Measurements from ENCODE around the gene RIC8A. TPM values are rescaled to one million over a fixed set of nuclear protein-coding genes. Genes with fewer than 3 reads are reported as not detected.
A peak's percentile ranks its signal among the peaks of the same experiment; 100 is the strongest.
"Not testable (repeated sequence)": the region's sequence is repeated elsewhere in the genome, so short reads cannot be mapped to it uniquely, and the experiment has no call there.

The RIC8A gene
- total RNA-seq, 2 donors from 2014 or later, result 110 to 179 TPM

DNA sequence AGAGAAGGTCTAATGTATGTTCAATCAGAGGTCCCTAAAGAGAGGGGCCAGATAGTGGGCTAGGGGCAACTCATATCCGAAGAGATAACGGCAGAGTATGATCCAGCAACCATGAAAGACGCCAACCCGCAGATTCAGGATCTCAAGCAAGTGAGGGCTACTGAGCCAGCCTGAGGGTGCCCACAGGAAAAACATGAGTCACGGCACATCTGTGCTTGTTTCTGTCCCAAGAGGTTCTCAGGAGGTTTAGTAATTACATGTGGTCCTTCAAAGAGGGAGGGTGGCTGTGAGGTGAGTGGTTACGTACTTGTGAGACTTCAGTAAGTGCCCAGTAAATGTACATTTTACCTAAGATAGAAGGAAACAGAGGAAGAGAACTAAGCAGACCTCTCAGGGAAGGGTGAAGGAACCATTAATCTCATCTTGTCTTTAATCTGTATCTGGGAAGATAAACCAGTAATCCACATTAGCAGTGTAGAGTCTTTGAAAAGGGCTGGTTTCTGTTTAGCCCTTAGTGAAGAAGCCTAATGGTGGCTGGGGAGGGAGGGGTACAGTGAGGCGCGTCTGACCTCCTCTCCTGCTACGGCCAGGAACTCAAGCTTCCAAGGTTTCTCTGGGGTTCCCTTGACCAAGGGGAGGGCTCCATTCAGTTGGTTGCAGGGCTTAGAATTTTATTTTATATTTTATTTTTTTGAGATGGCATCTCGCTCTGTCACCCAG, 18.4 kb downstream of the RIC8A start:
- DNase-seq (ENCODE audit: low spot score in 2 of 2), result no peak
- H3K27ac Mint-ChIP-seq, result peak overlapping the region; percentile 47 to 57
- peaks cover 0 to 4% of the 10 kb centered on the region in 2 donors for H3K36me3 Mint-ChIP-seq
- H3K9me3 Mint-ChIP-seq, result no peaks in the 10 kb centered on the region
- peak; percentile 76 to 93 for ATAC-seq

DNA sequence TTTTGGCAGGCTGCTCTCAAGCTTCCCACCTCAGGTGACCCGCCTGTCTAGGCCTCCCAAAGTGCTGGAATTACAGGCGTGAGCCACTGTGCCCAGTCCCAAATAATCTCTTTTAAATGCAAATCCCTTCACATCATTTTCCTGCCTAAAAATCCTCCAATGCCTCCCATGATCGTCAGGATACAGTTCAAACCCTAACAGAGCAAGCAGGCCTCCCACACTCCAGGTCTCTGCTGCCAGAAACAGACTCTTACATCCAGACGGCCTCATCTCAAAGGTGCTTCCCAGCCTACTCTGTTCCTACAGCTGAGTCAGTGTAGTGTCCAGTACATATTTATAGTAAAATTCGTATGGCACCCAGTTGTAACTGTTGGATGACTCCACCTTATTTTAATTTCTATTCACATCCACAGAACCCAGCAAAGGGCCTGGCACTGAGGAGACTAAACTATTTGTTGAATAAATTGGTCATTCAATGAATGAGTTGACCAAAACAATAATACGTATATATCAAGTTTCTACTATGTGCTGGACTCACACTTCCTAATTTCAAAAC, 20.4 kb downstream of the RIC8A start:
- peak overlapping the region in 1 of 2 donors; percentile 53 for H3K27ac Mint-ChIP-seq
- H3K9me3 Mint-ChIP-seq, result no peaks in the 10 kb centered on the region
- H3K36me3 Mint-ChIP-seq, result peaks cover 0 to 4% of the 10 kb centered on the region in 2 donors
- no peak for ATAC-seq
- no peak for DNase-seq (ENCODE audit: low spot score in 2 of 2)

DNA sequence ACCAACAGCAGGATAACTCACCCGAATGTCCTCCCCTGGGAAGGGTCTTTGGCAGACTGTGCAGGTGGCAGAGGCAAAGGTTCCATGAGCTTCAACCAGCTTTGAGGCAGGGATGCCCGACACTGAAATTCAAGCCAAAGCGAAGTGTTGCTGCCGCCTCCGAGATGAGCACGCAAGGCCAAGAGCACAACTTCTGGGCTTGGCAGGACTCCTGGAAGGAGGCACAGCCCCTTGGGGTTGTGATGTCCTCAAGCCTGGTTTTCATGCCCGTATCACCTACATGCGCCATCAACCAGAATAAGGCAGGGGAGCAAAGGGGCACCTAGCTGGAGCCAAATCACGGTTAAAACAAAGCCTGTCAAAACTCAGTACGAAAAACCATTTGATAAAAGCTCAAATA, 22.9 kb downstream of the RIC8A start:
- H3K9me3 Mint-ChIP-seq, result no peaks in the 10 kb centered on the region
- DNase-seq (ENCODE audit: low spot score in 2 of 2), result no peak
- no peak for ATAC-seq
- H3K27ac Mint-ChIP-seq, result no peak overlapping the region
- peaks cover 0 to 4% of the 10 kb centered on the region in 2 donors for H3K36me3 Mint-ChIP-seq

DNA sequence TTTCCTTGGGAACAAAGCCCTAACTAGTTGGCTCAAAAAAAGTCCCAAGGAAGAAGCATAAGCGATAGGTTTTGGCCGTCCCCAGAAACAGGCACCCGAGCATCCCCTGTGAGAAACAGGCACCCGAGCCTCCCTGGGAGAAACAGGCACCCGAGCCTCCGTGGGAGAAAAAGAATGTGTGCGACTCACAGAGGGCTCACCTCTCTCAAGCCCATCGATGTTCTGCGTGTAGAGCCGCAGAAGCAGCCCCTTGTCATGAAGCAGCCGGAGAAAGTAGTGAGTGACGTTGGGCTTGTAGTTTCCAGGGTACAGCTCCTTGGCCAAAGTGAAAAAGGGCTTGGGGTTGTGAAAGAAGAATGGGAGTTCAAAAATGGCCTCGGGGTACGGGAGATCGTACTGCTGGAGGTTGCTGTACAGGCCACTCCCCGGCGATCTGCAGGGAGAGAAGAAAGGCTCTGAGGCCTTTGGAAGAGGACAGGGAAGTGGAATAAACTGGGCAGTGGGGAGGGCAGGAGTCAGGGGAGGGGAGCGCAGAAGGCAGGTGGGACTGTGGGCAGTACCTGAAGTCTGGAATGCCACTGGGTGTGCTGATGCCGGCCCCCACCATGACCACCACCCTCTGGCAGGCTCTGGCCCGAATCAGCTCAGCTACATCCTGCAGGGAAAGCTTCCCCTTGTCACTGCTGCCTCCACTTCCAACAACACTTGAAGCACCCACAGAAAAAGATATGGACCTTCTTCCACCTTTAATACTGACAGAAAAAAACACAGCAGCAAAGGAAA, 25.5 kb downstream of the RIC8A start:
- DNase-seq (ENCODE audit: low spot score in 2 of 2), result no peak
- no peak for ATAC-seq
- Mint-ChIP-seq H3K36me3 (peaks cover 8 to 12% of the 10 kb centered on the region in 2 donors), H3K27ac (peak overlapping the region in 1 of 2 donors; percentile 29), H3K9me3 (no peaks in the 10 kb centered on the region)

DNA sequence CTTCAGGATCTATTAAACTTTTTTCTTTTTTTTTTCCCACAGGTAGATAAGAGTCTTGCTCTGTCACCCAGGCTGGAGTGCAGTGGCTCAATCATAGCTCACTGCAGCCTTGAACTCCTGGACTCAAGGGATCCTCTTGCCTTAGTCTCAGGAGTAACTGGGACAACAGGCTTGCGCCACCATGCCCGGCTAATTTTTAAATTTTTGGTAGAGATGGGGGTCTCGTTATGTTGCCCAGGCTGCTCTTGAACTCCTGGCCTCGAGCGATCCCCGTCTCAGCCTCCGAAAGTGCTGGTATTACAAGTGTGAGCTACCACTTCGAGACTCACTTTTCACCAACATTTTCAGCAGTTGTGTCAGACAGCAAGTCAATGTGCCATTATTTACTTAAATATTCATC, 27.7 kb downstream of the RIC8A start:
- Mint-ChIP-seq H3K27ac (peak overlapping the region; percentile 91 to 99), H3K9me3 (no peaks in the 10 kb centered on the region), H3K36me3 (peaks cover 11 to 13% of the 10 kb centered on the region in 2 donors)
- DNase-seq (ENCODE audit: low spot score in 2 of 2), result no peak
- no peak for ATAC-seq

DNA sequence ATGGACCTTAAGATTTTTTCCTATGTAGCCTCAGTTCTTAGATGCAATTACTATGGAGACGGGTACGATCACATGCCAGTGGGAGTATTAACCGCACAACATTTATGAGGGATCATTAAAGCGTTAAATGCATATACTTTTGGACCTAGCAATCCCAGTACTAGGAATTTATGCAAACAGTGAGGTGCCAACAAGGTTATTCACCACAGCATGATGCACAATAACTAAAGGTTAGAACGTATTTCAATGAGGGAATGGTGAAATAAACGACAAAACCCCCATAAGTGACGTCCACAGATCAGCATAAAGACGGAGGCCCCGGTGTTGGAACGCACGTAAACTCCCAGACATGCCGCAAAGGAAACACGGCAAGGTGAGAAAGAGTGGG, 28.1 kb downstream of the RIC8A start:
- ATAC-seq (peak; percentile 42 to 47), DNase-seq (ENCODE audit: low spot score in 2 of 2) (no peak)
- H3K9me3 Mint-ChIP-seq, result no peaks in the 10 kb centered on the region
- H3K27ac Mint-ChIP-seq, result peak overlapping the region; percentile 91 to 99
- H3K36me3 Mint-ChIP-seq, result peaks cover 13% of the 10 kb centered on the region in 2 donors

DNA sequence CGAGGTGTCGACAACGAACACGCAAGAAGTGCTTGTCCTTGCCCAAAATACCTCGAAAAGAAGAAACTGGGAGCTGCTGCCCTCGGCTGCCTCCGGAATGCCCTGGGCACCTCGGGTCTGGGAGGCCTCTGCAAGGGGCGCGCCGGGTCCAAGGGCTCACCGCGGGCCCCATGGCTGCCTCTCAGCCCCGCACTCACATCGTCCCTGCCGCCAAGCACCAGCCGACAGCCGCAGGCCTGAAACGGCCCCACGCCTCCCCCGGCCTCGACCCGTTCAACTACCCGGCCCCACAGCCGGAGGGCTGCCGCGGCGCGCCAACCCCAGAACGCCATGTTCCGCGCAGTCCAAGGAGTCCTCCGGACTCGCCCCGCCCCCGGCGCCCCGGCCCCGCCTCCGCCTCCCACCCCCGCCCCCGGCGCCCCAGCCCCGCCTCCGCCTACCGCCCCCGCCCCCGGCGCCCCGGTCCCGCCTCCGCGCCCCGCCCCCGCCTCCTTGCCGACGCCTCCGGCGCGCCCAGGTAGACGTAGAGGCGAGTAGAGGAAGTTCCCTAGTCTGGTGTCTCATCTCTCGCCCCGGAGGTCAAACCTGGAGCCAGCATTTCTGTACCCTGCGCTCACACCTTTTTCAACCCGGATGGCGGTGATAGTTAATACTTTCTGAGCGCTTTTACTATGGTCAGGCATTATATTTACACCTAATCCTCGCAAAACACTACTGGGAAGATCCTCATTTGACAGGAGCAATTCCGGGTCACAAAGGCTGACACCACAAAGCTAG, 28.7 kb downstream of the RIC8A start, which contains the start of gene SIRT3:
Gene SIRT3 (minus strand): TSS at position 346 of the 777 bp plus-strand sequence. CDS start 14 bp downstream, at position 332.
- Mint-ChIP-seq H3K9me3 (no peaks in the 10 kb centered on the region), H3K27ac (peak within 1 kb of the TSS; percentile 99 to 100), H3K36me3 (peaks cover 15% of the 10 kb centered on the region in 2 donors)
- ATAC-seq, result peak; percentile 78 to 86
- peak; percentile 77 to 84 for DNase-seq (ENCODE audit: low spot score in 2 of 2)

DNA sequence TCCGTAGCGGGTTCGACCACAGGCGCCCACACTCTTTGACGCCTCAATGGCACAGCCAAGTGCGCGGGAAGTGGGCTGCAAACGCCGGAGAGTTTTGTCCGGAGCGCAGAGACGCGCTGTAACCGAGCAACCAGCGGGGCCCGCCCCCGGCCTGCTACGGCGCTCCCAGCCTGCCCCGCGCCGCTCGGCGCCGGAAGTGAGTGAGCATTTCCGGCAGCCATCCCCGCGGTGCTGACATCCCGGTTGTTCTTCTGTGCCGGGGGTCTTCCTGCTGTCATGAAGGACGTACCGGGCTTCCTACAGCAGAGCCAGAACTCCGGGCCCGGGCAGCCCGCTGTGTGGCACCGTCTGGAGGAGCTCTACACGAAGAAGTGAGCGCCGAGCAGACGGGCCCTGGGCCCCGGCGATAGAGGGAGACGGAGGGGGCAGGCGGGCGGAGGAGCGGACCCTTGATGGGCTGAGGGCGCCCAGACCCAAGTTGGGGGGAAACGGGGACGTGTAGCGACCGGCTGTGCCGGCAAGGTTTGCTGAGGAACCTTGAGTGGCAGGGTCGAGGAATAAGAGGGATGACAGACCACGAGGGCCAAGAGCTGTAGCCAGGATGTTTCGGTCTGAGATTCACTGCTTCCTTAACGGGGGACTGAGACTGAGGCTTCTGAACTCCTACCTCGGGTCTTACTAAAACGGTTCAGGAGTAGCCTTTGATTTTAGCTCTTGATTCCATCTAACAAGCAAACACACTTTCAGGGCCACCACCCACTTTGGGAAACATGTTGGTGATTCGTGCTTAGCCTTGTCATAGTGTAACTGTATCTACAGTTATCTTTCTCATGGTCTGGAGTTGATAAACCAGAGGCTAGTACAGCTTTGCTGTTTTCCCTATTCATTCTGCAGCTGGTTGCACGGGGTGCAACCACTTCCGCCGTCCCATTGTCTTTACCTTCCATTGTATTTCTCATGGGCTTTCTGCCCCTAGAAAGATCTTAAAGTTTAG, 29.6 kb downstream of the RIC8A start, which contains the start of gene PSMD13:
Gene PSMD13 (plus strand): TSS at position 203 of the 994 bp plus-strand sequence. CDS start 74 bp downstream, at position 277.
- DNase-seq (ENCODE audit: low spot score in 2 of 2) (peak; percentile 88 to 90), ATAC-seq (peak; percentile 82 to 89)
- Mint-ChIP-seq H3K36me3 (peaks cover 24% of the 10 kb centered on the region in 2 donors), H3K27ac (peak within 1 kb of the TSS; percentile 99 to 100), H3K9me3 (no peaks in the 10 kb centered on the region)

DNA sequence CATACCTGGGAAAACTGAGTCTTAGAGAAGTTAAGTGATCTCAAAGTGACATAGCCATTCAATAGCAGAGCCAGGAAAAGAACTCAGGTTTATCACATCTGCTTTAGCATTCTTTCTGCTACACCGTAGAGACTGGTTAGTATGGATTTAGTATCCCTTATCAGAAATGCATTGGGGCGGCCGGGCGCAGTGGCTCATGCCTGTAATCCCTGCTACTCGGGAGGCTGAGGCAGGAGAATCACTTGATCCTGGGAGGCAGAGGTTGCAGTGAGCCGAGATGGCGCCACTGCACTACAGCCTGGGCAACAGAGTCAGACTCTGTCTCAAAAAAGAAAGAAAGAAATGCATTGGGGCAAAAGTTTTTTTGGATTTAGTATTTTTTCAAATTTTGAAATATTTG, 30.8 kb downstream of the RIC8A start:
- H3K9me3 Mint-ChIP-seq; ATAC-seq; DNase-seq (ENCODE audit: low spot score in 2 of 2): not testable (repeated sequence)
- Mint-ChIP-seq H3K36me3 (peaks cover 32 to 33% of the 10 kb centered on the region in 2 donors), H3K27ac (peak overlapping the region; percentile 83 to 99)

DNA sequence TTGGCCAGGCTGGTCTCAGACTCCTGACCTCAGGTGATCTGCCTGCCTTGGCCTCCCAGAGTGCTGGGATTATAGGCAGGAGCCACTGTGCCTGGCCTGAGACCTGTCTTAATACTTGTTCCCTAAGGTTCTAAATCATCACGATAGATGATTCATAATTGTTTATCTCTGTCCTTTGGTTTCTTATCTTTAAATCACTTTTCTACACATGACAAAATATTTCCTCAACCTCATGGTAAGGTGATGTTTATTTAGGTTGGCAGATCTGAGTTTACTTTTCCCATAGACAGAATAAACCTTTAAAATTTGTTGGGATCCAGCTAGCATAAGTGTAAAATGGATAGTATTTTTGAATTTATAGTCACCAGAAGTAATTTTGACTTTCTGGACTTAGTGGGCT, 32.8 kb downstream of the RIC8A start:
- ATAC-seq (no peak), DNase-seq (ENCODE audit: low spot score in 2 of 2) (no peak)
- peaks cover 38 to 40% of the 10 kb centered on the region in 2 donors for H3K36me3 Mint-ChIP-seq
- H3K9me3 Mint-ChIP-seq, result no peaks in the 10 kb centered on the region
- peak overlapping the region in 1 of 2 donors; percentile 99 for H3K27ac Mint-ChIP-seq

DNA sequence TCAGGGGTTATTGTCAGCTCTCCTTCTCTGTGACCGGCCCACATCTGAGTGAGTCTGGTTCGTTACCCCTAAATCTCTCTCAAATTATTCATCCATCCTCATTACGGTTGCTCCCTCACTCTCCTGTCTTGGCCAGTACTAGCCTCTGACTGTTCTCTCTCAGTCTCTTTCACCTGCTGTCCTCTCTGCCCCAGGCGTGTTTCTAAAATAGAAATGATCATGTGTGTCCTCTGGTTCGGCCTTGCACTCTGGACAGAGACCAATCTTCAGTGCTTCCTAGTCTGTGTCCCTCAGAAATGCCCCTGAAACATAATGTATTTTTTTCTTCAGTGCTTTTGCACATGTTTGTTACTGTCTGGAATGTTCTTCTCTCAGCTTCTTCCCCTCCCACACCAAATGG, 34.1 kb downstream of the RIC8A start:
- H3K9me3 Mint-ChIP-seq, result no peaks in the 10 kb centered on the region
- ATAC-seq, result no peak
- H3K27ac Mint-ChIP-seq, result peak overlapping the region; percentile 28 to 63
- H3K36me3 Mint-ChIP-seq, result peaks cover 40 to 42% of the 10 kb centered on the region in 2 donors
- DNase-seq (ENCODE audit: low spot score in 2 of 2), result no peak

DNA sequence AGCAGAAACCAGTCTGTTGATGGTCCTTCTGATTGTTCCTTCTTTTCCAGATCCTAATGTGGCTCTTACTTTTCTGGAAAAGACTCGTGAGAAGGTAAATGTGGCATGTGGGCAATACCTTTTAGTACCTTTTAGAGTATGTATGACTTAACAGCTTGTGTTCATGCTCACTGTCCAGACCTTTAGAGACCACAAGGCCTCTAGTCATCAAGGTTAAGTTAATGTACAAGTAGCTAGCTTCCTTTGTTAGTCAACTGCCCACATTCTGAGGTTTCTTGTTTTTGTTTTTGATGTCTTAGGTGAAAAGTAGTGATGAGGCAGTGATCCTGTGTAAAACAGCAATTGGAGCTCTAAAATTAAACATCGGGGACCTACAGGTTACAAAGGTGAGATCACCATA, 36.9 kb downstream of the RIC8A start:
- no peak overlapping the region for H3K27ac Mint-ChIP-seq
- peaks cover 32 to 49% of the 10 kb centered on the region in 2 donors for H3K36me3 Mint-ChIP-seq
- ATAC-seq (peak in 1 of 2 donors; percentile 67), DNase-seq (ENCODE audit: low spot score in 2 of 2) (no peak)
- H3K9me3 Mint-ChIP-seq, result no peaks in the 10 kb centered on the region

DNA sequence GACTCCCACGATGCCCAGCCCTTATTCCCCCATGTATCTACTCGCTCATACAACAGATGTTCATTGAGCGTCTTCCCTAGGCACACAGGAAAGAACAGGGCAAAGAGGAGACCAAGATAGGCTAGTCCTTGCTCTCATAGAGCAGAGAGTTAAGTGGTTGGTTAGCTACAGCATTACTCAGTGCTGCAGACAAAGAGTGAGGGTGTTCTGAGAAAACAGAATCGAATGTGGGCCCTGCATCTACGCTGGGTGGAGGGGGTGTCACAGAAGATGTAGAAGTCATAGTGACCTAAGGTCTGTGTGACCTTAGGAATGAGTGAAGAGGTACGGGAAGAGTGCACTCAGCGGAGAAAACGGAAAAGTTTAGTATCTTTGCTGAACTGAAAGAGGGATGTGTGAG, 41.6 kb downstream of the RIC8A start:
- no peaks in the 10 kb centered on the region for H3K9me3 Mint-ChIP-seq
- no peak for DNase-seq (ENCODE audit: low spot score in 2 of 2)
- peak; percentile 18 to 65 for ATAC-seq
- H3K27ac Mint-ChIP-seq, result peak overlapping the region; percentile 1 to 63
- peaks cover 20 to 34% of the 10 kb centered on the region in 2 donors for H3K36me3 Mint-ChIP-seq

DNA sequence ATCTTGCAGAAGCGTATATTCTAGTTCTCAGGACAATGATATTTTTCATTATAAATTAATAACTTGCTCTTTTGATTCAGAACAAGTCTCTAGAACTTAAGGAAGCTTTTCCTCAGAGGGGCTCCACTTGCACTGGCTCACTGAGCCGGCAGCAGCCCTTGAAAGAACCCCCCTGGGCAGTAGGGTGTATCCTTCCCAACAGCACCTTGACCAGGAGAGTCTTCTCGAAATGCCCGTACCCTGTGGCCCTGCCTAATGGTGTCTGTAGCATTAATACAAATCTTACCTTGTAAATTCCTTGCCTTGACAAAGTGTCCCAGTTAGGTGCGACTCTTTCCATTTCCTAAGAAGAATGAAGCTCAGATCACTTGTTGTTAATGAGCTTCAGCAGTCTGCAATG, 42.8 kb downstream of the RIC8A start:
- peaks cover 16 to 29% of the 10 kb centered on the region in 2 donors for H3K36me3 Mint-ChIP-seq
- H3K9me3 Mint-ChIP-seq, result no peaks in the 10 kb centered on the region
- ATAC-seq, result peak in 1 of 2 donors; percentile 23
- H3K27ac Mint-ChIP-seq, result peak overlapping the region in 1 of 2 donors; percentile 10
- no peak for DNase-seq (ENCODE audit: low spot score in 2 of 2)

DNA sequence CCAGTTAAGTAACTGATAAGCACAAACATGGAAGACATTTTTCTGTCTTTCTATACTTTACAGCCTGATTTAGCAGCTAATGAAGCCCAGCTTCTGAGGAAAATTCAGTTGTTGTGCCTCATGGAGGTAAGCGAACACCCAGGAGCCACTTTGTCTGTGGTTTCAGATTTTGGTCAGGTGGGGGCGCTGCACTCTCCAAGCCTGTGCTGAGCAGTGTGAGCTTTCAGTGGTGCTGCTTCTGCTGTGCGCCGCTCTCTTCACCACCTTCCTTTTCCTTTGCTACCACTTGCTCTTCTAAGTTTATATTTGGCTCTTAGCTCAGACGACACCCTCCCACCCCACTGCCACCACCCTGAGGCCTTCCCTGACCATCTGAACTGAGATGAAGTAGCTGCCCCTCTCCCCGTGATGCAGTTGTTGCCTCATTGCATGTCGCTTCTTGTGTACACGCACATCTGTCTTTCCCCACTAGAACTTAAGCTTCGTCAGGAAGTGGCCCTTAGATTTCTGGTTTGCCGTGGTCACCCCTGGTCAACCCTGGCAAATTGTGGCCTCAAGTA, 43.3 kb downstream of the RIC8A start:
- peak overlapping the region; percentile 10 to 75 for H3K27ac Mint-ChIP-seq
- no peaks in the 10 kb centered on the region for H3K9me3 Mint-ChIP-seq
- peak in 1 of 2 donors; percentile 82 for DNase-seq (ENCODE audit: low spot score in 2 of 2)
- ATAC-seq, result peak; percentile 83 to 90
- H3K36me3 Mint-ChIP-seq, result peaks cover 12 to 27% of the 10 kb centered on the region in 2 donors
